Suppressor macrophage treated with lipopolysaccharide for 4 hours (primary cell): ENCODE measurements around the gene DCAF15.
"Not testable (repeated sequence)": the region's sequence is repeated elsewhere in the genome, so short reads cannot be mapped to it uniquely, and the experiment has no call there.

ENCODE experiments used
- DNase-seq: peaks from one replicate; pipeline ENCODE4 v3.0.0-alpha.2; 2020

Gene DCAF15, protein sequence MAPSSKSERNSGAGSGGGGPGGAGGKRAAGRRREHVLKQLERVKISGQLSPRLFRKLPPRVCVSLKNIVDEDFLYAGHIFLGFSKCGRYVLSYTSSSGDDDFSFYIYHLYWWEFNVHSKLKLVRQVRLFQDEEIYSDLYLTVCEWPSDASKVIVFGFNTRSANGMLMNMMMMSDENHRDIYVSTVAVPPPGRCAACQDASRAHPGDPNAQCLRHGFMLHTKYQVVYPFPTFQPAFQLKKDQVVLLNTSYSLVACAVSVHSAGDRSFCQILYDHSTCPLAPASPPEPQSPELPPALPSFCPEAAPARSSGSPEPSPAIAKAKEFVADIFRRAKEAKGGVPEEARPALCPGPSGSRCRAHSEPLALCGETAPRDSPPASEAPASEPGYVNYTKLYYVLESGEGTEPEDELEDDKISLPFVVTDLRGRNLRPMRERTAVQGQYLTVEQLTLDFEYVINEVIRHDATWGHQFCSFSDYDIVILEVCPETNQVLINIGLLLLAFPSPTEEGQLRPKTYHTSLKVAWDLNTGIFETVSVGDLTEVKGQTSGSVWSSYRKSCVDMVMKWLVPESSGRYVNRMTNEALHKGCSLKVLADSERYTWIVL

DNA sequence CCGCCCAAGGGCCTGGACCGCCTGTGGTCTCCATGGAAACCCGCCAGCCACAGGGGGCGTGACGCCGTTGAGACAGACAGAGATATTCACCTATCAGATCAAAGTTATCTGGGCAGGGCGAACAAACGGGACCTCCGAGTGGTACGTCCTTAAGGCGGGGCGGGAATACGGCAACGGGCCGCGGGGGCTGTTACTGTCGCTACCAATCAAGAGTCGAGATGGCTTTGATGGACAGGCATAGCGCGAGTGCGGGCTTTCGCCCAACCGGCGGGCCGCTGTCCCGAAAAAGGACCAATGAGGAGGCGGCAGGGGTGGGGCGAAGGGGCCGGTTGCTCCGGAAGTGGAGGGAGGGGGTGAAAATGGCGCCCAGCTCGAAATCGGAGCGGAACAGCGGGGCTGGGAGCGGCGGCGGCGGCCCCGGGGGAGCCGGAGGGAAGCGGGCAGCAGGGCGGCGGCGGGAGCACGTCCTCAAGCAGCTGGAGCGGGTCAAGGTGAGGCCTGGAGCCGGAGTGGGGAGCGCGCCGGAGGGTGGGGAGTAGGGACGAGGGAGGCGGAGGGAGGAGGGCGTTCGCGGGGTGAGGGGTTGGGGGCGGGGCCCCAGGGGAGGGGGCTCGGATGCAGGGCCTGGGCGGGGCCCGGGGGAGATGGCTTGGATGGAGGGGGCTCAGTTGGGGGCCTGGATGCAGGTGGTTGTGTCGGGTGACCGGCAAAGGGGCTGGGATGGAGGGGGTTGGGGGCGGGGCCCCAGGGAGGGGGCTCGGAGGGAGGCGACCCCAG, at the start of gene DCAF15:
TSS of gene DCAF15 (plus strand) at position 356 of the 777 bp plus-strand sequence. CDS start at position 360, 4 bp downstream.
- peak; percentile 100 for DNase-seq

DNA sequence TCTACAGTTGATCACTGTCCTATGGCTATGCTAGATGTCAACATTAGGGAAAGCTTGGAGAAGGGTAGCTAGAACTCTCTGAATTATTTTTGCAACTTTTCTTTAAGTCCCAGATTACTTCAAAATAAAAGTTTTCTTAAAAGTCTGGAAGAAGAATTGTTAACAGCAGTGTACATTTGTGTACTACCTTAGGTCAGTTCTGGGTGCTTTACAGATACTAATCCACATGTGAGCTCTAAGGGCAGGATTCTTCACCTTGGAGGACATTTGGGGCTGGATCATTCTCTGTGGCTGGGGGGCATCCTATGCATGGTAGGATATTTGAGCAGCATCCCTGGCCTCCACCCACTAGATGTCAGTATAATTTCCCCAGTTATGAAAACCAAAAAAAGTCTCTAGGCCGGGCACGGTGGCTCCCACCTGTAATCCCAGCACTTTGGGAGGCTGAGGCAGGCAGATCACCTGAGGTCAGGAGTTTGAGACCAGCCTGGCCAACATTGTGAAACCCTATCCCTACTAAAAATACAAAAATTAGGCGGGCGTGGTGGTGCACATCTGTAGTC, 49.2 kb upstream of the DCAF15 start:
- DNase-seq: peak; percentile 25

DNA sequence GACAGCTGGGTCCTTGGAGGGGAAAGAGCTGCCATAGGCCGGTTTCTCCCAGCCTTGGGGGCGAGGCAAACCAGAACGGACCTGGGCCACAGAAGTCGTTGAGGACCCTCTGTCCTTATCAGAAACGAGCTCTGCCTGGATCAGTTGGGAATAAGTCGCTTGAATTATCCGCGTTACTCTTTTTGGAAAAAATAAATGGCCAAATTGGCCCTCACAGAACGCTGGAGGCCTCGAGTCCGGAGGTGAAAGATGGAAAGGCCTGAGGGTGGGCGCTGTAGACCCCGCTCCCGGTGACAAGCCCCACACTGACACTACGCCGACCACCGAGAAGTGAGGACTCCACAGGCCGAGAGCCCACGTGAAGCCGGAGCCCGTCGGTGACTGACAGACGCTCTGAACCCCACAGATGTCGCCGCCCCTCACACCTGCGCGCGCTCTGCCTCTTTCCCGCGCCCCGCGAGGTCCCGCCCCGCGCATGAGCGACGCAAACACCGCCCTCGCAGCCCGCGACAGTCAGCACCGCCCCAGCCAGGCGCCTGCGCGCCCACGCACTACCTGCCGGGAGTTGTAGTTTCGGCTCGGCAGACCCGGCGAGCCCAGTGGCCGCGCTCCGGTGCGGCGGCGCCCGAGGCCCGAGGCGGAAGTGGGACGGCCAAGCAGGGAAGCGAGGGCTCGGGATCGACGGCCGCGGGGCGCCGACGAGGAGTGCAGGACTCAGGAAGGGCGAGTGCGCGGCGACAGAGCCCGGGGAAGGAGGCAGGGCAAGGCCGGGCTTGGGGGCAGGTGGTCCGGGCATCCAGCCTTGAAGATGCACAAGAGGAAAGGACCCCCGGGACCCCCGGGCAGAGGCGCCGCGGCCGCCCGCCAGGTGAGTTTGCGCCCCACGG, 46.4 kb upstream of the DCAF15 start, which contains the start of the genes BRME1 and CC2D1A:
TSS of gene BRME1 (minus strand) at position 484 of the 887 bp plus-strand sequence. CDS start 1,225 bp downstream, outside the sequence.
TSS of gene CC2D1A (plus strand) at position 568 of the 887 bp plus-strand sequence. CDS start at position 809, 241 bp downstream.
- peak; percentile 93 for DNase-seq

DNA sequence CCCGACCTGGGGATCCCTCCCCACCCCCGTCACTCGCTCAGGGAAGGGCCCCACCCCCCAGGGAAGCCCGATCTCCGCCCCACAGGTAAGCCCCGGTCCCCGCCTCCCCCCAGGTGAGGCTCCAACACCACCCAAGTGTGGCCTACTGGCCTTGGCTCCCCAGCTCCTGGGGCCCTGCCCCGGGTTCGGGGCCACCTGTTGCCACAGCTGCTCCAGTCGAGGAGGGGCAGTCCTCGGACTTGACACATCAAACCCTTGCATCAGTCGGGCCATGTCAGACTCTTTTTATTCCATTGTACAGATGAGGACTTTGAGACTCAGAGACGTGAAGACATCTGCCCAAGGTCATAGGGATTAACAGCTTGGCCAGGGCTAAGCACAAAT, 45.8 kb upstream of the DCAF15 start:
- peak; percentile 19 for DNase-seq

DNA sequence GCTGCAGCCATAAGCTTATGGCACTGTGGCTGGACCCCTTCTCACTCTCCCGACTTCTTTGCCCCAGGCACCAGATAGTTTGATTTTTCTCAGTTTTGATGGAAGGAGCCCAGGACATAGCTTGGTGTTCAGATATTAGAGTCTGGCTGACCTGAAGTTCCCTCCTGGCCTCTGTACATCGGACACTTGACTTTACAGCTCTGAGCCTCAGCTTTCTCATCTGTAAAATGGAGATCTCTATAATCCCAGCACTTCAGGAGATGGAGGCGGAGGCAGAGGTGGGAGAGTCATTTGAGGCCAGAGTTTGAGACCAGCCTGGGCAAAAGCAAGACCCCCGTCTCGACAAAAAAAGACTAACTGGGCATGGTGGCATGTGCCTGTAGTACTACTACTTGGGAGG, 45.4 kb upstream of the DCAF15 start:
- no peak for DNase-seq

DNA sequence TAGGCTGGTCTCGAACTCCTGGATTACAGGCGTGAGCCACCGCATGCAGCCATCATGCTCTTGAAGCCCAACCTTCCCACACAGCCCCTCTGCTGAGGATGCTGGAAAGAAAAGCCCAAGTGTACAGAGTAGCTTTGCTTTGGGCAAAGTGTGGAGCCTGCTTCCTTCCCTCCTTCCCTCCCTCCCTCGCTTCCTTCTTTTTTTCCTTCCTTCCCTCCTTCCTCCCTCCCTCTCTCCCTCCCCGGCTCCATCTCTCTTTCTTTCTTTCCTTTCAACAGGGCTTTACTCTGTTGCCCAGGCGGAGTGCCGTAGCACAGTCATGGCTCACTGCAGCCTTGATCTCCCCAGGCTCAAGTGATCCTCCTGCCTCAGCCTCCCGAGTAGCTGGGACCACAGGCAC, 43.6 kb upstream of the DCAF15 start:
- DNase-seq: no peak

DNA sequence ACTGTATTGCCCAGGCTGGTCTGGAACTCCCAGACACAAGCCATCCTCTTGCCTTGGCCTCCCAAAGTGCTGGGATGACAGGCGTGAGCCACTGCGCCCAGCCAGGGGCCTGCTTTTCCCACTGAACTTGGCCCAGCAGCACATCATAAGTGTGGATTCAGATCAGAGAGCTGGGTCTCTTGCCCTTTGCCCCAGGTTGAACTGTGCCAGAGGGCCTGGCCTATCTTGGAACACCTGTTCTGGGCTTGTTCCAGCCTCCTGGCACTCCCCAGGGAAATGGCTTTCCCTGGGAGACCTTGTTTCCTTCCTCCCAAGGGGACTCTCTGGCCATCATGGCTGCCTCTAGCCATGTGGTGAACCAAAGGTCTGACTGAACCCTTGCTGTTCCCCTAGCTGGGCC, 42.9 kb upstream of the DCAF15 start:
- no peak for DNase-seq

DNA sequence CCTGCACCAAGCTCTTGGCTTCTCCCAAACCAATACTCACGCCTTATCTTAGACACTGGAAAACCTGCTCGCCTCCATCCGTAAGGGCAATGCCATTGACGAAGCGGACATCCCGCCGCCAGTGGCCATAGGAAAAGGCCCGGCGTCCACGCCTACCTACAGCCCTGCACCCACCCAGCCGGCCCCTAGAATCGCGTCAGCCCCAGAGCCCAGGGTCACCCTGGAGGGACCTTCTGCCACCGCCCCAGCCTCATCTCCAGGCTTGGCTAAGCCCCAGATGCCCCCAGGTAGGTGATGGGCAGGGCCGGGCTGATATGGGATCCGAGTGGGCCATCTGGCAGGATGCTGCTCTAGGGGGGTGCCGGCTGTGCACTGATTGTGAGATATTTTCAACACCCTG, 39.0 kb upstream of the DCAF15 start:
- DNase-seq: no peak

DNA sequence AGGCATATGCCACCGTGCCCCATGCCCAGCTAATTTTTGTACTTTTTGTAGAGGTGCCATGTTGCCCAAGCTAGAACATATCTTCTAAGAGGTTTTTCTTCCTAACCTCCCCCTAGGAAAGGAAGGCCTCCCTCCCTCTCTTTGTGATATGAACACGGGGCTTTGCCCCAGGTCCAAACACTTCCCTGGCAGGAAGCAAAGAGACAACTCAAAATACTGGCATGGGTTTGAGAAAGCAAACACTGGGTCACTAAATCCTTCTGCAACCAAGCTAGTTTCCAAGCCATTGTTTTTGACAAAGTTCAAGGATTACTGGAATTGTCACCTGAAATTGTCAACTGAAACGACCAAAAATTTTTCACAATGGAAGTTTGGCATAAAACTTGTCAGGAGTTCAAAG, 37.5 kb upstream of the DCAF15 start:
- no peak for DNase-seq

DNA sequence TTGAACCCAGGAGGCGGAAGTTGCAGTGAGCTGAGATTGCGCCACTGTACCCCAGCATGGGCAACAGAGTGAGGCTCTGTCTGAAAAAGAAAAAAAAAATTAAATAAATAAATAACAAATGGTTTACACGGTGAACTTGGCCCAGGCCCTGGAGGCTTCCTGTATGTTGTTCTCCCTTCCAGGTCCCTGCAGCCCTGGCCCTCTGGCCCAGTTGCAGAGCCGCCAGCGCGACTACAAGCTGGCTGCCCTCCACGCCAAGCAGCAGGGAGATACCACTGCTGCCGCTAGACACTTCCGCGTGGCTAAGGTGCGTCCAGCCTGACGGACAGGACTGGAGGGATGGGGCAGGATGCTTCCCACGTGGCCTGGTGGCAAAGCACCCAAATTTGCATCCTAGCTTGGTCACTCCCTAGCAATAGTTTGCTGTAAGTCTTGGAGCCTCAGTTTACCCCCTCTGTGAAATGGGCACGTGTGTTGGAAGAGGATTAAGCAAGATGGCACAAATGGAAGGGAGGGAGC, 34.4 kb upstream of the DCAF15 start:
- DNase-seq: no peak

DNA sequence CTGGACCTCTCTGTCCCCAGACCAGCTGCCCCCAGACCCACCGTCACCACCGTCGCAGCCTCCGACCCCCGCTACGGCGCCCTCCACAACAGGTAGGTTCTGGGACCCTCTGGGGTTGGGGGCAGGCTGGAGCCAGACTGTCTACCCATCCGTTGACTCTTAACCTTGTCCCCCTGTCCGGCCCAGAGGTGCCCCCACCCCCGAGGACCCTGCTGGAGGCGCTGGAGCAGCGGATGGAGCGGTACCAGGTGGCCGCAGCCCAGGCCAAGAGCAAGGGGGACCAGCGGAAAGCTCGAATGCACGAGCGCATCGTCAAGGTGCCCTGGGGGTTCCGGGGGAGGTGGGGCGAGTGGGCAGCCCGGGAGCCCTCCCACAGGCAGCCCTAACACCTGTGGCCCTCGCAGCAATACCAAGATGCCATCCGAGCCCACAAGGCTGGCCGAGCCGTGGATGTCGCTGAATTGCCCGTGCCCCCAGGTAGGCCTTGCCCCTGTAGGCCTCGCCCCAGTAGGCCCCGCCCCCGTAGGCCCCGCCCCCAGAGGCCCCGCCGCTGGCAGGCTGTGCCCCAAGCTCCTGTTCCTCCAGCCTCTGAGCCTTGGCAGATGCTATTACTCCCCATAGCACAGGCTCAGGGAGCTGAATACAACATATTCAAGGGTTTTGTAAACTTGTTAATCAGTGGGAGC, 33.4 kb upstream of the DCAF15 start:
- DNase-seq: no peak

DNA sequence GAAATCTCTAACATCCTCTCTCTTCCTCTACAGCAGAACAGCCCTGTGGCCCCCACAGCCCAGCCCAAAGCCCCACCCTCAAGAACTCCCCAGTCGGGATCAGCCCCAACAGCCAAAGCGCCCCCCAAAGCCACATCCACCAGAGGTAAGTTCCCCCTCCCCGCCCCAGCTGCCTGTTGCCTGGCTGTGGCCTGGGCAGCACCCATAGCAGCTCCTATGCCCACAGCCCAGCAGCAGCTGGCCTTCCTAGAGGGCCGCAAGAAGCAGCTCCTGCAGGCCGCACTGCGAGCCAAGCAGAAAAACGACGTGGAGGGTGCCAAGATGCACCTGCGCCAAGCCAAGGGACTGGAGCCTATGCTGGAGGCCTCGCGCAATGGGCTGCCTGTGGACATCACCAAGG, 31.8 kb upstream of the DCAF15 start:
- DNase-seq: no peak

DNA sequence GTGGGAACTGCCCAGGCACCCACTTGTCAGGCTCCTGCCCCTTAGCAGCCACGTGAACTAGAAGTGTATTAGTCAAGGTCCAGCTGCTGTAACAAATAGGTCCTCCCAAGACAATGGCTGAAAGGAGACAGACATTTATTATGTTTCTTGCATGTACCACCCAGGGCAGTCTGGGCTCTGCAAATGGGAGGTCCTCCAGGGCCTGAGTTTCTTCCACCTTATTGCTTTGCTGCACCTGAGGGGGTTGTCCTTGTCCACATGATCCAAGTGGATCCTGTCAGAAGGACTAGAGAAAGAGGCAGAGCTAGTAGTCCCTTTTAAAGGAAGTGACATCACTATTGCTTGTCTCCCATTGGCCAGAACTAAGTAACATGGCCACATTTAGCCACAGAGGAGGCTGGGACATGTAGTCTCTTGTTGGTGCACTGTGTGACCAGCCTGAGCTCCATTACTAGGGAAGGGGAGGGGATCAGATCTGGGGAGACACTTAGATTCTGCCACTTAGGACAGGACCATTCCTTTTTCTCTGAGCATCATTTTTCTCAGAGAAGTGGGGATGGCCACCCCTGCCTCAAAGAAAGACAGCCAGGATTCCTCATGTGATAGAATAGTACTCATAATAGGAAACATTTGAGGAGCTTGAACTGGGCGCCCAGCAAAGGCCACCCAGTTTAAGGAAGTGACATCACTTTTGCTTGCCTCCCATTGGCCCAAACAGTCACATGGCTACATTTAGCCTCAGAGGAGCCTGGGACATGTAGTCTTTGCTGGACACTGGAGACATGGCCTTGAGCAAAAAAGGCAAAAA, 31.2 kb upstream of the DCAF15 start:
- peak; percentile 29 for DNase-seq

DNA sequence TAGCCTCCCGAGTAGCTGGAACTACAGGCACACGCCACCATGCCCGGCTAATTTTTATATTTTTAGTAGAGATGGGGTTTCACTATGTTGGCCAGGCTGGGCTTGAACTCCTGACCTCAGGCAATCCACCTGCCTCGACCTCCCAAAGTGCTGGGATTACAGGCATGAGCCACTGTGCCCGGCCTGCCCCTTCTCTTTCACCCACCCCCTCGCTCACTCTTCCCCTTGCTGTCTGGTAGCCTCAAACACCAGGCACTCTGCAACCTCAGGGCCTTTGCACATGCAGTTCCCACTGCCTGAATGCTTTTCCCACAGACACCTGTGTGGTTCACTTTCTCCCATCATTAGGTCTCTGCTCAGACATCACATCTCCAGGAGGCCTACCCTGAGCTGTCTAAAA, 30.2 kb upstream of the DCAF15 start:
- not testable (repeated sequence) for DNase-seq

DNA sequence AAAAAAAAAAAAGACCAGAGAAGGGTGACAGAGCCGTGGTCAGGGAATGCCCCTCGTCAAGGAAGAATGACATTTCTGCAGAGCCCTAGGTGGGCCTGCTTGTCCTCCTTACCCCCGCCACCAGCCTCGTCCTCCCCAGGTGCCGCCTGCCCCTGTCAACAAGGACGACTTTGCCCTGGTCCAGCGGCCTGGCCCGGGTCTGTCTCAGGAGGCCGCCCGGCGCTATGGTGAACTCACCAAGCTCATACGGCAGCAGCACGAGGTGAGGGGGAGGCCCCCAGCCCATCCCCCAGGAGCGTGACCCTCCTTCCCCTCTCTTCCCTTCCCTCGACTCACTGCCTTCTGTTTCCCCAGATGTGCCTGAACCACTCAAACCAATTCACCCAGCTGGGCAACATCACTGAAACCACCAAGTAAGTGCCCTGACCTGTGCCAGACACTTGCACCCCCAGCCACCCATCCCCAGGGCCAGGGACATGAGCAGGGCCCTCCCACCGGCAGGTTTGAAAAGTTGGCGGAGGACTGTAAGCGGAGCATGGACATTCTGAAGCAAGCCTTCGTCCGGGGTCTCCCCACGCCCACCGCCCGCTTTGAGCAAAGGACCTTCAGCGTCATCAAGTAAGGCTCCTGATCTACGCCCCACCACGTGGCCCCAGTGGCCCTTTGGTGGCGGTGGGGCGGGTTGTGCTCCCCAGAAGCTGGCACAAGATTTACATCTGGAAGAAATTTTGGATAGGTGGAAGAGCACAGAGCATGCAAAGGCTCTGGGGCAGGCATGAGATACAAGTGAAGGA, 28.9 kb upstream of the DCAF15 start:
- no peak for DNase-seq

DNA sequence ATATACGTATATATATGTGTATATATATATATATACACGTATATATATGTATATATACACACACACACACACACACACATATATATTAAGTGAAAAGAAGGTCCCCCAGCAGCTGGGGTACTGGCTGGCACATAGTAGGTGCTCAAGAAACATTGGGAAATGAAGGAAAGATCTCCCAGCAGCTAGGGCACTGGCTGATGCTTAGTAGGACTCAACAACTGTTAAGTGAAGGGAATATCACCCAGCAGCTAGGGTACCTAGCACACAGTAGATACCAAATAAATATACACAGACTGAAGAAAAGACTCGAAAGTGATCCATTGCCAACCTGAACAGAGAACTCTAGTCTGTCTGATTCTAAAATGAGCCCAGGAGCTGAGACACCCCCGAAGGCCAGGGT, 26.3 kb upstream of the DCAF15 start:
- no peak for DNase-seq

DNA sequence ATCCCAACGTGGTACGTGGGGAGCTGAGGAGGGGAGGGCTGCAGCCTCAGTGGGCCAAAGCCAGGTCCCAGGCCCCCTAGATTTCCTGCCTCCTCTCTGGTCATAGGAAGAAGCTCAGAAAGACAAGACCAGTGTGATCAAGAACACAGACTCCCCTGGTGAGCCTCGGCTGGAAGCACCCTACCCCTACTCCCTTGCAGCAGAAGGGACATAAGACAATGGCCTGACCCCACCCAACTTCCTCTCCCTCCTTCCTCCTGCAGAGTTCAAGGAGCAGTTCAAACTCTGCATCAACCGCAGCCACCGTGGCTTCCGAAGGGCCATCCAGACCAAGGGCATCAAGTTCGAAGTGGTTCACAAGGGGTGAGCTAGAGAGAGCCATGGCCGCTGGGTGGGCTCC, 25.6 kb upstream of the DCAF15 start:
- no peak for DNase-seq

DNA sequence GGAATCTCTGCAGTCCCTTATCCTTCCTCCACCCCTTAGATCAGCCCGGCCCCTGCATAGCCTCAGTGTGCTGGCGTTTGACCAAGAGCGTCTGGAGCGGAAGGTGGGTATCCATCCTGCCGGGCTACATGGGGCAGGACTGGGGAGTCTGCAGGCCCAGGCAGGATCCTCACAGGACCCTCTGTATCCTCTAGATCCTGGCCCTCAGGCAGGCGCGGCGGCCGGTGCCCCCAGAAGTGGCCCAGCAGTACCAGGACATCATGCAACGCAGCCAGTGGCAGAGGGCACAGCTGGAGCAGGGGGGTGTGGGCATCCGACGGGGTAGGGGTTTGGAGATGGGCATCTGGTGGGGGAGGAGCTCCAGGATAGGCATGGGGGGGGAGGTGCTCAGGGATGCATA, 23.0 kb upstream of the DCAF15 start:
- no peak for DNase-seq

DNA sequence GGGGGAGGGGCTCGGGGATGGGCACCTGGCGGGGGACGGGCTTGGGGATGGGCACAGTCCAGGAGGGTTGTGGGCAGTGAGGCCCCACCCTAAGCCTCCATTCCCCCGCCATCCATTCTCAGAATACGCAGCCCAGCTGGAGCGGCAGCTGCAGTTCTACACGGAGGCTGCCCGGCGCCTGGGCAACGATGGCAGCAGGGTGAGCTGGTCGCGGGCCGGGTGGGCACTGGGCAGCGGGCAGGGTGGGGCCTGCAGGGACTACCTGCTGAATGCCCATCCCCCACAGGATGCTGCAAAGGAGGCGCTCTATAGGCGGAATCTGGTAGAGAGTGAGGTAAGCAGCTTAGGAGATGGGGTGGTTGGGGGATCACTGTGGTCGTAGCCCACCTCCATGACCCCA, 22.4 kb upstream of the DCAF15 start:
- no peak for DNase-seq

DNA sequence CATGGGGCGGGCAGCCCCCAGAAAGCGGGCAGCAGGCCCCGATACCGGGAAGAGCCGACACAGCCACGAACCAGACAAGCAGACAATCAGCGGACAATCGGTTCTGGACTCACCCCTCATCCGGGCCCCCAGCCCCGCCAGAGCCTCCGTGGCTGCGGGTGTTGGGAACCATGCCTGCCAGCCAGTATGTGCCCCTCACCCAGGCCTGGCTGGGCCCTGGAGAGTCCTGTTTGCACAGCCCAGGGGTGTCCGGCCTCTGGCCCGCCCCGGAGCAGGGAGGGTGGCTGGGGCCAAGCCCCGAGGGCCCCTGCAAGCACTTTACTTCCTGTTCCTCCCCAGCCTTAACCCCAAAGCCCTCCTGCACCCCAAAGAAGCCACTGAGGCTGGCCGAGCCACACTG, 21.9 kb upstream of the DCAF15 start:
- DNase-seq: no peak
